A549 (cell line): Measurements from ENCODE around the gene SCAANT1. TPM values are rescaled to one million over a fixed set of nuclear protein-coding genes. Genes with fewer than 3 reads are reported as not detected.

ENCODE experiments used
- ATAC-seq, 2 experiments: fragments of 200-7000 bp in 1 of 2; fragments of >200 bp in 1 of 2; cut with Nextera tagmentation in 1 of 2; cut with Tn5 transposase in 1 of 2; 3 replicates each; pipeline versions ENCODE4 v1.8.0 to v1.9.1; 2018 to 2020; ENCODE audit warnings: mild to moderate bottlenecking in 1 of 2, moderate library complexity in 1 of 2
- CTCF ChIA-PET: fragments of 300-600 bp; sonication (Branson Sonifier 250); formaldehyde crosslinking; extraction: SDS; loops from one replicate; lab custom pipeline; 2021; ENCODE audit warnings: antibody characterized with exemption, inconsistent platforms; lab: Yijun Ruan, JAX
- POLR2A ChIA-PET: fragments of 350-600 bp; formaldehyde crosslinking; extraction: SDS; loops from one replicate; lab custom pipeline; 2021; ENCODE audit warnings: antibody characterized with exemption, inconsistent platforms; lab: Yijun Ruan, JAX
- DNase-seq, 2 experiments: peaks; one replicate each; pipeline versions ENCODE4 v3.0.0 to v3.0.0-alpha.2; 2011 to 2016; ENCODE audit warnings: low read depth in 1 of 2, low spot score in 1 of 2
- FAIRE-seq: peaks from 2 replicates; lab custom pipeline; 2011; peaks lifted over from hg19 to GRCh38; lab: Jason Lieb, UNC
- H3K27ac ChIP-seq, 2 experiments: fragments of >200 bp; sonication (Bioruptor Twin); formaldehyde crosslinking; 3 replicates each; pipeline ENCODE4 v1.5.1; 2016 to 2017
- H3K4me1 ChIP-seq: fragments of >200 bp; sonication (Bioruptor Twin); formaldehyde crosslinking; 3 replicates; pipeline ENCODE4 v1.6.1; 2016
- H3K4me2 ChIP-seq: fragments of >200 bp; sonication (Bioruptor Twin); formaldehyde crosslinking; 3 replicates; pipeline ENCODE4 v1.6.1; 2016
- H3K4me3 ChIP-seq: fragments of >200 bp; sonication (Bioruptor Twin); formaldehyde crosslinking; 3 replicates; pipeline ENCODE4 v1.5.1; 2016
- H3K9me3 ChIP-seq: fragments of >200 bp; sonication (Bioruptor Twin); formaldehyde crosslinking; 3 replicates; pipeline ENCODE4 v1.6.1; 2016
- BCL3 ChIP-seq: fragments of >200 bp; sonication (Bioruptor Twin); formaldehyde crosslinking; IDR thresholded peaks from 3 replicates; pipeline ENCODE4 v1.6.1; 2016
- BHLHE40 ChIP-seq: IDR thresholded peaks from 2 replicates; pipeline ENCODE4 v1.6.1; 2012; ENCODE audit warnings: low read depth, low read length, inconsistent platforms
- CEBPB ChIP-seq, 2 experiments: fragments of >200 bp in 1 of 2; sonication (Bioruptor Twin) in 1 of 2; formaldehyde crosslinking in 1 of 2; IDR thresholded peaks; 2 replicates each; pipeline ENCODE4 v1.6.1; 2012 to 2016
- CHD4 ChIP-seq: fragments of 200-600 bp; sonication (generic); IDR thresholded peaks from 2 replicates; pipeline ENCODE4 v1.6.1; 2016; ENCODE audit warnings: antibody characterized with exemption, mild to moderate bottlenecking, borderline replicate concordance
- E2F6 ChIP-seq: IDR thresholded peaks from 2 replicates; pipeline ENCODE4 v1.6.1; 2012; ENCODE audit warnings: low read depth, borderline replicate concordance
- FOSL2 ChIP-seq, 2 experiments: fragments of 450-650 bp in 1 of 2; fragments of >200 bp in 1 of 2; sonication (Bioruptor Twin) in 1 of 2; formaldehyde crosslinking; IDR thresholded peaks; 2 replicates each; pipeline versions ENCODE4 v1.5.0 to v1.6.1; 2016 to 2020; ENCODE audit warnings: mild to moderate bottlenecking in 1 of 2, moderate library complexity in 1 of 2
- GATA3 ChIP-seq: IDR thresholded peaks from 2 replicates; pipeline ENCODE4 v1.6.1; 2012; ENCODE audit warnings: borderline replicate concordance
- HEYL ChIP-seq: fragments of 250-450 bp; sonication (Bioruptor Pico); IDR thresholded peaks from 2 replicates; pipeline ENCODE4 v1.8.0; 2021; ENCODE audit warnings: mild to moderate bottlenecking, moderate library complexity
- MAZ ChIP-seq: fragments of 150-350 bp; IDR thresholded peaks from 2 replicates; pipeline ENCODE4 v1.6.1; 2014; ENCODE audit warnings: antibody characterized with exemption, low read depth, low read length, borderline replicate concordance
- PHF8 ChIP-seq: fragments of 200-600 bp; sonication (generic); IDR thresholded peaks from 2 replicates; pipeline ENCODE4 v1.6.1; 2016; ENCODE audit warnings: low read depth, mild to moderate bottlenecking, antibody characterized with exemption, moderate library complexity, borderline replicate concordance
- POLR2AphosphoS2 ChIP-seq: conservative IDR thresholded peaks from 2 replicates; pipeline ENCODE4 v1.6.1; 2012; ENCODE audit warnings: low read length, improper control_type of control experiment, inconsistent platforms
- RARB ChIP-seq: fragments of 250-450 bp; sonication (Bioruptor Pico); IDR thresholded peaks from 2 replicates; pipeline ENCODE4 v1.8.0; 2021; ENCODE audit warnings: mild to moderate bottlenecking, moderate library complexity
- RCOR1 ChIP-seq: fragments of 150-350 bp; IDR thresholded peaks from 2 replicates; pipeline ENCODE4 v1.6.1; 2014; ENCODE audit warnings: antibody characterized with exemption, low read length, low read depth
- REST ChIP-seq: fragments of 200-600 bp; sonication (generic); IDR thresholded peaks from 2 replicates; pipeline ENCODE4 v1.6.1; 2016; ENCODE audit warnings: antibody characterized with exemption, mild to moderate bottlenecking, moderate library complexity
- SREBF2 ChIP-seq: fragments of 450-650 bp; IDR thresholded peaks from 2 replicates; pipeline ENCODE4 v1.6.1; 2014; ENCODE audit warnings: mild to moderate bottlenecking, moderate library complexity
- TFCP2L1 ChIP-seq: fragments of 250-450 bp; sonication (Bioruptor Pico); IDR thresholded peaks from 2 replicates; pipeline ENCODE4 v1.5.0; 2021; ENCODE audit warnings: mild to moderate bottlenecking
- USF2 ChIP-seq: fragments of 450-650 bp; IDR thresholded peaks from 2 replicates; pipeline ENCODE4 v1.6.1; 2014; ENCODE audit warnings: antibody characterized with exemption
- ZC3H11A ChIP-seq: fragments of 450-650 bp; IDR thresholded peaks from 2 replicates; pipeline ENCODE4 v1.6.1; 2014; ENCODE audit warnings: antibody characterized with exemption, mild to moderate bottlenecking
- ZFP36 ChIP-seq: fragments of 450-650 bp; IDR thresholded peaks from 2 replicates; pipeline ENCODE4 v1.6.1; 2014; ENCODE audit warnings: borderline replicate concordance; ENCODE audit not compliant: partially characterized antibody
- WGBS: methylation state at CpG from one replicate; pipeline ENCODE4 v1.1.6; 2017; ENCODE audit errors: missing lambda C conversion rate; 5-methylcytosine and 5-hydroxymethylcytosine counted together
- polyA plus RNA-seq, 4 experiments: library from polyadenylated mRNA; depleted of rRNA in 3 of 4; stranded (reverse); fragments of >200 nt; fragmentation: RNase III in 1 of 4; extraction: RNeasy Plus Mini Kit Qiagen cat#74134 plus additional on column Dnase treatment in 1 of 4; gene quantifications; 2 replicates in 3 of 4; 3 replicates in 1 of 4; pipeline ENCODE4 v1.2.3, GENCODE V29; 2011 to 2017
- TF ChIP-seq, protein P1 (sequence below): fragments of 150-350 bp; IDR thresholded peaks from 2 replicates; pipeline ENCODE4 v1.6.1; 2014; ENCODE audit warnings: low read depth, mild to moderate bottlenecking, low read length
- TF ChIP-seq, protein P2 (sequence below): IDR thresholded peaks from 2 replicates; pipeline ENCODE4 v1.6.1; 2012

The SCAANT1 gene
- polyA plus RNA-seq, 2 of the 4 experiments (the other 2 are of a cell fraction): not detected

DNA sequence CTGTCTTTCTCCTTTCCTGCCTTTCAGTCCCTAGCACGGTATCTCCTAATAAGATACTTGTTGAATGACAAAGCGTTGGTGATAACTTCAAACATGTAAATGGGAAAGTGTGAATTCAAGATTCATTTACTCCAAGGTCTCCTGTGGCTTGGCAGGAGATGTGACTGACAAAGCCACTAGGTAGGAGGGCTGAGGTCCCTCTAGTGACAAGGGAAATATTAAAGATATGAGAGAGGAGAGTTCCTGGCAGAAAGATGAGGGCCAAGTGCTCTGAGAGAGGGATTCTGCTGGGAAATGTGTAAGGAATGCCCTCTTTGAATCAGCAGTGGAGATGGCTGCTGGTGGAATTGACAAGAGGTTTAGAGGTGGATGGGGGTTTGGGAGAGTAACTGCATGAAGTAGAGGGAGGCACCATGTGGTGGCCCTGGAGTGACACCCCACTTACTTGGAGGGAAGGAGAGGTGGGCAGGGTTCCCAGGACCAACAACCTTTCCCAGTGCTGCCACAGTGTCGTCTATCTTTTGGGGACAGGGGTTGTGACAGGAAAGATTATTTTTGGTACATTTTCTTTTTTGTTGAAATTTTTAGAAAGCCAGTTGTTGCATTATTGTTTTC is 43.0 kb upstream of the SCAANT1 start (continued):
- TF ChIP-seq E2F6 (no peak), GATA3 (no peak)

DNA sequence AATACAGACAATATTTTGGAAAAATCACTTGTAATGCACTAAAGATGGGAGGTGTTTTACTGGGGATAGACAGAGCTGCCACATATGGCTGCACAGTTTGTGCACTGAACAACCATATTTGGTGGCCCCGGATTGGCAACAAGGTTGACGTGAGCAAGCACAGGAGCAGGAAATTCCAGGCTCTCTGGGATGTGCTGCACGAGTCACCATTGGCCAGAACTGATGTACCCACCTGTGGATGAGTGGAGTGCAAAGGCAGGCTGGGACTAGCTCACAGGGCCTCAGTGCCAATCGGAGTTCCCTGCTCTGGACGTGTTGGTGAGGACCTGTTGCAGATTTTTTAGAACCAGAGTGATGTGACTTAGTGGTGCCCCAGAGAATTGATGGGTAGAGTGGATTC is 42.0 kb upstream of the SCAANT1 start:
- ChIA-PET POLR2A (no interaction called here), CTCF (no interaction called here)
- FAIRE-seq: no peak
- Histone ChIP-seq H3K9me3 (no peaks in the 10 kb centered on the region), H3K4me2 (no peak overlapping the region)
- TF ChIP-seq REST (no peak), CEBPB (IDR thresholded peaks at IDR 0.05) (no peak), FOSL2 (IDR thresholded peaks at IDR 0.05) (no peak), FOSL2 (CRISPR knock-in tag; IDR thresholded peaks at IDR 0.05) (no peak), POLR2AphosphoS2 (no peak), HEYL (CRISPR knock-in tag) (no peak)
- TF ChIP-seq, all 56 proteins: peak for 0
- Histone ChIP-seq H3K4me1 (peaks cover 26% of the 10 kb centered on the region; the same call in 2 of the 3 replicates), H3K27ac (no peak overlapping the region), H3K4me3 (no peak overlapping the region)
- DNase-seq (no peak), ATAC-seq (no peak)
- 84% methylated on average over 5 of the region's 5 CpGs for WGBS

DNA sequence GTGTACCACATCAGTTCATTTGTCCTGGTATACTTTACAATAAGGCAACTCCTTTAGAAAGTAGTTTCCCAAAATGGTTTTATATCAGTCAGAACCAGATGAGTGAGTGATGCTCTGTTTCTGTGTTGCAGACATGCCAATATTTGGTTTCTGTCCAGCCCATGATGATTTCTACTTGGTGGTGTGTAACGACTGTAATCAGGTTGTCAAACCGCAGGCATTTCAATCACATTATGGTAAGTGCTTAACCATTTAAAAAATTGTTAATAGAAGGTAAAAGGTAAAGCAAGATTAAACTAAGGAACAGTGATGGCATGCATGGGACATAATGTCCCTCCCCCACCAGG is 40.0 kb upstream of the SCAANT1 start:
- CTCF ChIA-PET: no interaction called here
- no peak for ATAC-seq
- Histone ChIP-seq H3K27ac (no peak overlapping the region), H3K9me3 (no peaks in the 10 kb centered on the region), H3K4me1 (peaks cover 31% of the 10 kb centered on the region; the same call in 2 of the 3 replicates)
- FAIRE-seq: no peak
- no peak for TF ChIP-seq ZC3H11A
- TF ChIP-seq RCOR1: no peak
- TF ChIP-seq, protein P1, sequence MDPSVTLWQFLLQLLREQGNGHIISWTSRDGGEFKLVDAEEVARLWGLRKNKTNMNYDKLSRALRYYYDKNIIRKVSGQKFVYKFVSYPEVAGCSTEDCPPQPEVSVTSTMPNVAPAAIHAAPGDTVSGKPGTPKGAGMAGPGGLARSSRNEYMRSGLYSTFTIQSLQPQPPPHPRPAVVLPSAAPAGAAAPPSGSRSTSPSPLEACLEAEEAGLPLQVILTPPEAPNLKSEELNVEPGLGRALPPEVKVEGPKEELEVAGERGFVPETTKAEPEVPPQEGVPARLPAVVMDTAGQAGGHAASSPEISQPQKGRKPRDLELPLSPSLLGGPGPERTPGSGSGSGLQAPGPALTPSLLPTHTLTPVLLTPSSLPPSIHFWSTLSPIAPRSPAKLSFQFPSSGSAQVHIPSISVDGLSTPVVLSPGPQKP: no peak
- no peak for TF ChIP-seq RARB (CRISPR knock-in tag)
- TF ChIP-seq ZFP36: no peak
- no peak for TF ChIP-seq BCL3
- TF ChIP-seq TFCP2L1: no peak
- no peak for TF ChIP-seq BHLHE40
- no peak for TF ChIP-seq MAZ
- no peak for TF ChIP-seq USF2
- no peak for TF ChIP-seq PHF8
- TF ChIP-seq, protein P2, sequence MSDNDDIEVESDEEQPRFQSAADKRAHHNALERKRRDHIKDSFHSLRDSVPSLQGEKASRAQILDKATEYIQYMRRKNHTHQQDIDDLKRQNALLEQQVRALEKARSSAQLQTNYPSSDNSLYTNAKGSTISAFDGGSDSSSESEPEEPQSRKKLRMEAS: no peak
- no peak for TF ChIP-seq CHD4
- TF ChIP-seq SREBF2: no peak
- TF ChIP-seq, all 56 proteins: peak for 0
- Histone ChIP-seq H3K4me3 (no peak overlapping the region), H3K4me2 (no peak overlapping the region)
- 91% methylated on average over 2 of the region's 2 CpGs for WGBS
- no peak for DNase-seq
- POLR2A ChIA-PET: no interaction called here
